HG03039 (cell line): ENCODE measurements around the gene CABLES2.
A peak's percentile ranks its signal among the peaks of the same experiment; 100 is the strongest.
"Not testable (repeated sequence)": the region's sequence is repeated elsewhere in the genome, so short reads cannot be mapped to it uniquely, and the experiment has no call there.

Experiments
- ATAC-seq: cut with Tn5 transposase; IDR thresholded peaks from one replicate; pipeline ENCODE4 v1.9.1; 2021; ENCODE audit warnings: mild to moderate bottlenecking, moderate library complexity; ENCODE audit not compliant: unreplicated experiment

CABLES2 gene

DNA sequence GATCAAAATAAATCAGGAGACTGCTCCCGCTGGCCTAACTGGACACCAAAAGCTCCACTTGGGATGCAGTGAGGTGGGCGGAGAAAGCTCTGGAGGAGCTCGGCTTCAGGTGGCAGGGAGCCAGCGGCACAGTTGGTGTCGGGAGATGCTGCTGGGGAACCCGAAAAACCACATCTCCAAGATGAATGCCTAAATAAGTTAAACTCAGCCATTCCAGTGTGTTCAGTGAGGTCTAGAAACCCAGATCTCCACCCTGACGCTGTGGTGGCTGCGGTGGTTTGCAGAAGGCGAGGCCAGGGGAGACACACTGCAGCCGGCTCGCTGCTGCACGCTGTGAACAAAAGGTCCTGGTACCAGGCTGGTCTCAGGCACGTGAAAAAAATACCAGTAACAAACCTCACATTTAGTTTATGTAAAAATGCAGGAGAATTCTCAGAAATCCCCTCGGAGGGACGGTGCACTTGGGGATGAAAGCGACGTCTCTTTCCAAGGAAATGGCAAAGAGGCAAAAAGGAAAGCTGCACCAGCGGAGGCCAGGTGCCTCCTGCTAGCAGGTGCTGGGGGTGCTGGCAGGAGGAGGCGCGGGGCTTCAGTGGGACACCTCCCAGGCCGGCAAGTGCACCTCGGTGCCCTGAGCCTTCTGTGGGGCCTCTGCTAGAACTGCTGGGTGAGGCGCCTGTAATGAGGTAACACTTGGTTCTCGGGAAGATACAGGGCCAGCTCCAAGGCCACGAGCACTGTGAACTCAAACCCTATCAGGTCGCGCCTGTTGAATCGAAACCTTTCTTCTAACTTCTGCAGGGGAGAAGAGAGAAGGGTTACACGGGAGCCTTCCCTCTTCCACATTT lies 16.5 kb downstream of the CABLES2 start:
- no peak for ATAC-seq

DNA sequence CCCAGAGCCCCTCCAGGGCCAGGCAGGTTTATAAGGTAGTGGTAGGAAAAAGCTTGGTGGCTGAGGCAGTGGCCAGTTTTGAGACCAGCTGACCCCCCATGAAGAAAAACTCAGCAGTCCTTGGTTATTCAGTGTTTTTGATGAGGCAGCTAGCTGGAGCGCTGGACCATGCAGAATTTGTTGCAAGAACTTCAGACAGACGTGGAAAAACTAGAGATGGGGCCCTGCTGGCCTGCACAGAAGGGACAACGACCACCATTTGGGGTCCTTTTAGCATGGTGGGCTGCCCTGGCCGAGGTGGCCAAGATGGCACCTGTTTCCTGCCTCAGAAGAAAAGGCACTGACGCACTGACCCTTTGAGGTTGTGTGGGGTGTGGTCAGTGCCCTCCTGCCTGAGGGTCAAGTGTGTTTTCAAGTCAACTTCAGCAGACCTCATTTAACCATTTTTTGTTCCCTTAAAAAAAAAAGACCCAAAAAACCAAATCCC lies 17.4 kb downstream of the CABLES2 start:
- ATAC-seq: no peak

DNA sequence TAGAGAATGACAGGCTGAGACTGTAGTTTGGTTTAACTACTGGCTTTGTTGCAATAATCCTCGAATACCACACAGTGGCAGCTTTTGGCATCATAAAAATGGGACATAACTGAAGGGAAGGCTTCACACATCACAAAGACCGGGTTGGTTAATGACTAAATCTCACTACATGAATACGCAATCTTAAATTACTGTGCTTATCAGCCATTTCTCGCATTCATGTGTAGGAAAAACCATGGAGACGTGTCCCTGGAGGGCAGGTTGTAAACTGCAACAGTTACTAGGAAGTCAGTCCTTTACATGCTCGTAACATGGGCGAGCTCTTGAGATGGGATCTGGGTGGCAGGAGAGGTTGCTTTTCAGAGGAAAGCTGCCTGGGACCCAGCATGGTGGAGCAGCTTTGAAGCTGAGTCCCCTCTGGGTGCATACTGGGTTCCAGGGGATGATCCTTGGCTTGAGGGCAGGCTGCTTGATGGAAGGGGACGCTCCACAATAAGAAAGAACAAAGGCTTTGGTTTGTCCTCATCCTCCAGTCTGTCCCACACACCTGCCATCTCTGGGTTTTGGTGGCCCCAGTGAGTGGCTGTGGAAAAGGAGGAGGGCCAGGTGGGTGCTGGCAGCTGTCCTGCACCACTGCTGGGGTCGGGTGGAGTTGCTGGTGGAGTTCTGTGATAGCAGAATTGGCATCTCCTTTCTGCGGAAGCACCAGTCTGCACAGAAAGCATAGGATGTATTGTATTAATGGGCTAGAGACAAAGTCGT lies 18.1 kb downstream of the CABLES2 start:
- no peak for ATAC-seq

DNA sequence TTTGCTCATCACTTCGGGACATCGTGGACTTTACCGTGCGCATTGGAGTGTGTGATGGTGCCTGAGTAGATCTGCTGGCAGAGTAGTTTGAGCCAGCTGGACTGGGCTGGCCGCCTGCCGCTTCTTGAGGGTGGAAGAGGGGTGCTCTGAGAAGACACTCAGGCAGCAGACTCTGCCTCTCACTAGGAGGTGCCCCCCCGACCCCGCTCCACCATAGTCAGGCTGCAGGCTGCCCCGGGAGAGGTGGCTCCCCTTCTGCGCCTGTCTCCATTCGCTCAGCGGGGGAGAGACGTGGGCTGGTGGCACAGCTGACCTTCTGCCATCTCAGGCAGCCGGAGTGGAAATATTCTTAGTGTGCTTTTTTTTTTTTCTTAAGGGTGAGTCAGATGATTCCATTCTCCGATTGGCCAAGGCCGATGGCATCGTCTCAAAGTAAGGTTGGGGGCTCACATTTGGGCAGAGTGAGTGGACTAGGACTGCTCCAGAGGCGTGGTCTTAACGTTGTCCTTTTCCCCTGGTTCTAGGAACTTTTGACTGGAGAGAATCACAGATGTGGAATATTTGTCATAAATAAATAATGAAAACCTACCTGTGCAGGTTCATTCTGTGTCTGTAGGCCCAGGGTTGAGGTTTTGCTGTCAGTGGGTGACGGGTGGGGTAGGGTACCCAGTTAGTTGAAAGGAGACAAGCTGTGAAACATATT lies 19.0 kb downstream of the CABLES2 start:
- ATAC-seq: no peak

DNA sequence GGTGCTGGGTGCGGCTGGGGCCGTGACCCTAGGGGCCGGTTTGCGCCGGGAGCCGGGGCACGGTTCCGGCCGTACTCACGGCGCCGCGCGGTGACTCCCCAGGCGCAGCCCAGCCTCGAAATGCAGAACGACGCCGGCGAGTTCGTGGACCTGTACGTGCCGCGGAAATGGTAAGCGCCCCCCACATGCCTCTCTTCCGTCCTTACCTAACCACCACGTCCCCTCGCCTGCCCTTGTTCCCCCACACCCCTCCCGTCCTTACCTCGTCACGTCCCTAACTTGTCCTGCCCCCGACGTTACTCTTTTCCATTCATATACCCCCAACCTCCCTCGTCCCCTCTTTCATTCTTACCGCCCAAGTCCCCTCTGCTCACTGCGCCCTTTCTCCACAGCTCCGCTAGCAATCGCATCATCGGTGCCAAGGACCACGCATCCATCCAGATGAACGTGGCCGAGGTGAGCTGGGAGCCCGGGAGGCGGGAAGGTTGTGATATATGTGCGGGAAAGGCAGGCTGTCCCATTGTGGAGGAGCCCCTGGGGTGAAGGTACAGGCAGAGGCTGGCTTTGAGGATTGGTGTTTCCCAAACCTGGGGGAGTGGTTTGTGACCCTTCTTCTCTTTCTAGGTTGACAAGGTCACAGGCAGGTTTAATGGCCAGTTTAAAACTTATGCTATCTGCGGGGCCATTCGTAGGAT lies 19.7 kb downstream of the CABLES2 start:
- ATAC-seq: no peak

DNA sequence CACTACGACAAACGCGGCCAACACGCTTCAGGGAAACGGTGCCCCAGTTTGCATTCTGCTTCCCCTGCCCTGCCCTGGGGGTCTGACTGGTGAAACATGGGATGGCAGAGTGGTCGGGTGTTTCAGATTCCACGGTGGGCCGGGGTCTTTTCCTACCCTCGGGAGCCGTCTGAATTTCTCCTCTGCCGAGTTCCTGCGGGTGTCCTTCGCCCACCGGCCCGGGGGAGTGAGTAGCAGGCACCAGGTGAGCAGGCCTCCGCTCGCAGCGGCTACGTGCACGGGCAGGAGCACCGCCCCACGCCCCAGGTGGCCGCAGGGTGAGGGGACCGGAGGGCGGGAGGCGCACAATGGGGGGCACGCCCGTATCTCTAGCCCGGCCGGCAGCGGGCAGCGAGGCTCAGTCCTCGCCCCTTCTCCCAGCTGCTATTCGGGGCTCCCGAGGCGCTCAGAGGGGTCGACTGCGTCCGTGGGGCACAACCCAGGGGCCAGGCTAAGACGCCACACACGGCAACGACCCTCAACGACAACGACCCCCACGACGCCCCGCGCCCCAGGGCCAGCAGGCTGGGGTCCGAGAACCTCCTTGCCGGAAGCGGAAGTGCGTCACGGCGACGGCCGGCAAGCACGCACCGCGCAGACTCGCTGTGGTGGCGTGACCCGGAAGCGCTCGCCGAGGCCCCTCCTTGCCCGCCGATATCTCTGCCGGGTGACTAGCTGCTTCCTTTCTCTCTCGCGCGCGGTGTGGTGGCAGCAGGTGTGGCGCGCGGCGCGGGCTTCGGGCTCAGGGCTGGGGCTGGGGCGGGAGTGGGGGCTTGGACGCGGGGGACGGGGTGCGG lies 20.5 kb downstream of the CABLES2 start, which contains the start of gene RPS21:
TSS of gene RPS21 (plus strand) at position 721 of the 836 bp plus-strand sequence. CDS start 236 bp downstream, outside the sequence.
- ATAC-seq: peak; percentile 65

DNA sequence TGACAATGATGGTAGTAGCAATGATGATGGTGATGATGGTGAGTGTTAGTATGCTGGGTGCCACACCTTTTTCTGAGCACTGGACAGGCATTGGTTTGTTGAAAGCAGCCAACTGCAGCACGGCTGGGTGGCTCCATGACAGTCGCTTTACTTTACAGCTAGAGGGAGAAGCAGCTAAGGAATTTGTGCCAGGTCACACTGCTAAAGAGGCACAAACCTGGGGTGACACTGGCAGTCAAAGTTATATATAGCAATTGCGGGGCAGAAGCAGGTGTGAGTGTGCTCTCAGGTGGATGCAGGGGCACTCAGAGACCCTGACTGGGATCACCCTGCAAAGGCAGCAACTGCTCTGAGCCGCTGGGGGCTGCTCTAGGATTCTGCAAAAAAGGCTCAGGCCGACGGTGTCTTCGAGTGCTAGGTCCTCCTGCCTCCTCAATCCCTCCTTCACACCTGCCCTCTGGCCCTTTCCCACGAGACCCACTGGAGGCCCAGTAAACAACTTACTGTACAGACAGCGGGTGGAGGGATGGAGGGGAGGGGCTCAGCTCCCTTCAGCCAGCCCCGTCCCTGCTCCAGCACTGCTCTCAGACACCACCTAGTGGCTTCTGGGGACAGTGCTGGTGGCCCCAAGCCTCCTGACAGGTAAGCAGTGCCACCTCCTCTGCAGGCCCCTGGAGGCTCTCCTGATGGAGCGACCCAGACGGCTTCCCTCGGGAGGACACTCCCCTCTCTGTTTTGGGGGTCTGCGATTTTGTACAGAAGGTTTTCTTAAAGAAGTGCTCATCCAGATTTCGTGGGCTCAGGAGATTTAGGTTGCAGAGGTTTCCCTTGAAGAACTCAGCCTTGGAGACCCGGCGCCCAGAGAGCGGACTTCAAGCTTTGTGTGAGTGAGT lies 24.5 kb downstream of the CABLES2 start:
- peak; percentile 52 for ATAC-seq

DNA sequence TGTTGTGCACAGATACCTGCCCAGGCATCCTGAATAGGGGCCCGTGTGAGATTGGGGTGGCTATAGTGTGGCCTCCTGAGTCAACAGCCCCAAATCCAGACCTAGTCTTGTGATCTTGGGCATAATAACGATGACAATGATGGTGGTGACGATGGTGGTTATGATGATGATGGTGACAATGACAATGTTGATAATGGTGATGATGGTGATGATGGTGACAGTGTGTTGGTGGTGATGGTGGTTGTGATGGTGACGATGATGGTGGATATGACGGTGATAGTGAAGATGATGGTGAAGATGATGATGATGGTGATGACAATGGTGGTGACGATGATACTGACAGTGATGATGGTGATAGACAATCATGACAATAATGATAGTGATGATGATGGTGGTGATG lies 25.2 kb downstream of the CABLES2 start:
- no peak for ATAC-seq

DNA sequence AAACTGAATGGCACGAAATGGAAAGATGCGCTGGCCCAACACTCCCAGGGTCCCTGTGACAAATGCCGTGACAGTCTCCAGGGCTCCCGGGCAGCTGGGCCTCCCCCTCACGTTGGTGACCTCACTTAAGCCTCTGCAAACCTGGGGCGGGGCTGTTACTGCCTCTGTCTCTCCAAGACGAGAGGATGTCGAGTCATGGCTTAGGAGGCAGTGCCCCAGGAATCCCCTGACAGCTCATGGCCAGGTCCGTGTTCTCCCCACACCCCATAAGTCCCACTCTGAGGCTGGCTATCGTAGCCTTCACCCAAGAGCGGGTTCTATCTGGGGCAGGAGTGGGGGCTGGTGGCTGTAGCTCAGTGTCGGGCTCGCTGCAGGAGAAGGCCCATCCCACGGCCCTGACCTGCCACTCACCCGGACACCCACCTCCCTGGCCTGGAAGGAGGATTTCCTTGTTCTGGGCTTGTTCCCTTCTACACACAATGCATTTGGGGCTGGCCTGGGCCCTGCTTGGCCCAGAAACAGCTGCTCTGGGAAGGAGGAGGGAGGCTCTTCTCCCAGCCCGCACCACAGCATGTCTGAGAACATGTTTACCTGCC lies 25.8 kb downstream of the CABLES2 start:
- no peak for ATAC-seq

DNA sequence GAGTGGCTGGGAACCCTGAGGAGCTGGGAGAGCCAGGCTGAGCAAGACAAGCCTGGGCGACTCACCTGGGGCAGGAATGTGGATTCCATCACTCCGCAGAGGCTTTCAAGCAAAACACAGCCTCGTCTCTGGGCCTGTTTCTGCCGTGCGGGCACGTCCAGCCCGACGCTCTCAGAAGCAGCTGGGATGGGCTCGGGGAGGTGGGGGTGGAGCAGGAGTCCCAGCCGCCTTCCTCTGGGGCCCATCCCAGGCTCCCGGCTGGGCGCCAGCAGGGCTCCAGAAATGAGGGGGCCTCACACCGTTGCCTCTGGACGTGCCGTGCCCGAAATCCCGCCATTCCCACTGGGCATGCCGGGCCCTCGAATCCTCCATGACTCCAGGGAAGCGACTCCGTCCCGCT lies 28.9 kb downstream of the CABLES2 start:
- no peak for ATAC-seq

DNA sequence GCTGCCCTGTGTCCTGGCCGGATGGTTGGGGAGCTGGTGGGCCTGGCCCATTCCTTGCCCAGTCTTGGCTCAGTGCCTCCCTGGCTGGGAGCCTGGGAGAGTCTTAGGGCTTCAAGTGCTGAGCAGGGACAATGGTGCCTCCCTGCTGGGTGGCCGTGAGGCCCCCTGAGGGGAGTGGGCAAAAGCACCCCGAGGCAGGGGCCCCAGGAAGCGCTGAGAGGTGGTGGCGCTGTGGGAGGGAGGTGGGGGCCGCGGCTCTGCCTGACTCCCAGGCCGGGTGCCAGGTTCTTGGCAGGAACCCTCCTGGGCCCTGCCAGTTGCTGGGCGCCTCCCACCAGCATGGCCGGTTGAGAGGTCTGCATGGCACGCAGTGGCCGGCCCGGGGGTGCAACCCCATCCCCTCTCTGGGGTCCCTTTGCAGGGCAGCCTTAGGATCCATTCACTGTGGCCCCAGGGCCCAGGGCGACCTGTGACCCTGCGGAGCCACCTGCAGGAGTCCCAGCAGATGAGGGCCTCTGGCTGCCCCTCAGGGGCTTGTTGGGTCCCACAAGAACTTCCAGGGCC lies 29.4 kb downstream of the CABLES2 start:
- no peak for ATAC-seq

DNA sequence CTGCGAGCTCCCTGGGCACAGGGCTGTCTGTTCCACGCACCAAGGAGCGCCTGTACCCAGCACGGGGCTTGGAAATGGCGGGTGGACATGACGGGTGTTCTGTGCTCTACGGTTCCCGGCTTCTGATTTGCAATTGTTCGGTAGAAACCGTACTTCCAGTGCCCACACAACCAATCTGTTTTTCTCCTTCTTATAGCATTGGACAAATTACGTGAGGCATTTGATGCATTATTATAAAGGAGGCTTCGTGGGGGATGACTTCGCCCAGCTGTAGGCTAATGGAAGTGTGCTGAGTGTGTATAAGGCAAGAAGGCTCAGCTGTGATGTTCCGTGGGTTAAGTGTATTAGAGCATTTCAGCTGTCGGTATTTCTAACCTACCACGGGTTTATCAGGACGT lies 30.0 kb downstream of the CABLES2 start:
- ATAC-seq: no peak

DNA sequence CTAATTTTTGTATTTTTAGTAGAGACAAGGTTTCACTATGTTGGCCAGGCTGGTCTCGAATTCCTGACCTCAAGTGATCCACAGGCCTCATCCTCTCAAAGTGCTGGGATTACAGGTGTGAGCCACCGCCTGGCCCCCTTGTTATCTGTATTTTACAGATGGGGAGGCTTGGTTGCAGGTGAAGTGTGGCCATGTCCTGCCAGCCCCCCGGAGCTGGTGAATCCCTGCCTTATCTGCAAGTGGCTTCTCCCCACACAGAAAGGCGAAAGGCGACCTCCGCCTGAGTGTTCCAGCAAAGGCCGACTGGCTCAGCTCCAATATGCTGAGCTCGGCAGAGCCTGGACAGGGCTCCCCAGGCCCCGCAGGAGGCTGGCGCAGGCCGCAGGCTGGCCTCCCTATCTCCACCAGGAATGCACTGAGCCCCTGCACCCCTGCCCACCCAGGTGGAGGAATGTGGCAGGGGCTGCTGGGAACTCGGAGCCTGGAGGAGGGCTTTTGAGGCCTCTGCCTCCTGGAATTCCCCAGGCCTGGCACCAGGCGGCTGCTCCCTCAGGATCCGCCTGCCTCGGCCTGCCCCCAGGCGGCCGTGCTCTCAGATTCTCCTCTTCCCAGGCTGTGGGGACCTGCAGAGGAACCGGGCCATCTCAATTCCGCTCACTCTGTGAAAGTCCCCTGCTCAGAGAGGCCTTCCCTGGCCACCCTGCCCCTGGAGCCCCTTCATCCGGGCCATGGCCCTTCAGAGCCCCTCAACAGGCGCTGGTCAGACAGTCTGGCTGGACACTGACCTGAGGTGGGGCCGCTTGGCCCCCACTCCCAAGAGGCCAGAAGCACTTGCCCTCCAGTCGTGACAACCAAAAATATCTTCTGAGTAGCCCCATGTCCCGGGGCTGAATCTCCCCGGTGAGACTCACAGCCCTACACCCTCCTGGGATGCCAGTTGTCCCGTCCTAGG lies 30.7 kb downstream of the CABLES2 start:
- no peak for ATAC-seq

DNA sequence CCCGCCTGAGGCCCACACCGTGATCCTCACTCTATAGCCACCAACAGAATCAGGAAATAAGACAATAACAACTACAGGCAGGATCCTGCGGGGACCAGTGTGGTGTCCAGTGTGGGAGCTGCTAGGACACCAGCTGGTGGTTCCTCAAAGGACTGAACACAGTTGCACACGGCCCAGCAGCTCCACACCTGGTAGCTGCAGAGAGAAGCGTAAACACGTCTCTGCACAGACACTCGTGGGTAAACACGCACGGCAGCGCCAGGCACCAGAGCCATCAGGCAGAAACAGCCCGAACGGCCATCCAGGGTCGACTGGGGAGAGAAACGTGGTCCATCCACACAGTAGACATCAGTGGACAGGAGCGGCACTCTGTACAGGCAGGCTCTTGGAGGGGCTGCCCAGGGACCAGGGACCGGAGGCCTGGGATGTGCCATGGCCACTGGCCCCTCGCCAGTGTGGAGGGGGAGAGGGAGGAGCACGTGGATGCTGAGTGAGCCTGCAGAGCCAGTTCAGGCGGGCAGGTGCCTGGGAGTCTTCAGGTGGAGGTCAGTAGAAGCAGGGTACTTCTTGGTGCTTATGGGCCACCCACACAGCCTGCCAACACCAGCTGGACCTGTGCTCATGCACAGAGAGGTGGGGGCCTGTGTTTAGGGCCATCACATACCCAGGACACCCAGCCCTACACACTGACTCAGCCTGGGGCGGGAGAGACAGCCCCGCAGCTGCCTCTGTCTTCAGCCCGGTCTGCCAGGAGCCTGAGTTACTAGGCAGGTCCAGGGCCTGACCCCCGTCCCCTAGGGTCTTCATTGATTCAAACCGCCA lies 32.5 kb downstream of the CABLES2 start:
- ATAC-seq: no peak

DNA sequence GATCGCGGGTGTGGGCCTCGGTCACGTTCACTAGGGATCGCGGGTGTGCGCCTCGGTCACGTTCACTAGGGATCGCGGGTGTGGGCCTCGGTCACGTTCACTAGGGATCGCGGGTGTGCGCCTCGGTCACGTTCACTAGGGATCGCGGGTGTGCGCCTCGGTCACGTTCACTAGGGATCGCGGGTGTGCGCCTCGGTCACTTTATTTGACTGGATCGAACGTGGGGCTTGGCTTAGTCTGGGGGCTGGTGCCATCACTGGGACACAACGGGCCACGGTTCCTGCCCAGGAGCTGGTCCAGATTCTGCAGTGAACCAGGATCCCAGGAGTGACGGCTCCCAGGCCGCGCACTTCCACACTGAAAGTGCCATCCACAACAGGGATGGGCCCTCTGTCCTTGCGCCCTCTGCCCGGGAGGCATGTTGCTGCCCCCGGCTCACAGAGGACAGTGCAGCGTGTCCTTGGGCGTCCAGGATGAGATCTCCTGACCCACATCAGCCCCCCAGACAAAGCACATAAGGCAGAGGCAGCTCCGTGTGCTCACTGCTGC lies 33.4 kb downstream of the CABLES2 start:
- ATAC-seq: not testable (repeated sequence)
